ENCODE measurements around the gene RSAD1. TPM values are rescaled to one million over a fixed set of nuclear protein-coding genes. Genes with fewer than 3 reads are reported as not detected.

The RSAD1 gene
- polyA plus RNA-seq, 3 donors from 2014 or later = 50.5 to 54.2 (median 54.1) TPM

GRCh38 chr17:50514936-50515702, 36.5 kb downstream of the RSAD1 start:
- no peak for DNase-seq
- Mint-ChIP-seq H3K4me1 (no peaks in the 10 kb centered on the region), H3K9me3 (no peaks in the 10 kb centered on the region), H3K27me3 (ENCODE audit: low read depth in 3 of 3) (peaks cover 2 to 3% (median 3%) of the 10 kb centered on the region in 3 donors), H3K4me3 (no peak overlapping the region), H3K27ac (no peak overlapping the region), H3K36me3 (no peaks in the 10 kb centered on the region)

- Mint-ChIP-seq H3K4me3 (no peak overlapping the region), H3K9me3 (no peaks in the 10 kb centered on the region), H3K27me3 (ENCODE audit: low read depth in 3 of 3) (peaks cover 2 to 3% (median 3%) of the 10 kb centered on the region in 3 donors), H3K36me3 (no peaks in the 10 kb centered on the region), H3K27ac (no peak overlapping the region), H3K4me1 (no peaks in the 10 kb centered on the region)
- no peak for DNase-seq
Measured at GRCh38 chr17:50517011-50517410, 38.4 kb downstream of the RSAD1 start.

GRCh38 chr17:50517504-50518383, 39.1 kb downstream of the RSAD1 start:
- peaks cover 2 to 3% (median 3%) of the 10 kb centered on the region in 3 donors for H3K27me3 Mint-ChIP-seq (ENCODE audit: low read depth in 3 of 3)
- H3K4me3 Mint-ChIP-seq = no peak overlapping the region
- no peaks in the 10 kb centered on the region for H3K36me3 Mint-ChIP-seq
- DNase-seq = no peak
- no peaks in the 10 kb centered on the region for H3K9me3 Mint-ChIP-seq
- H3K4me1 Mint-ChIP-seq = no peaks in the 10 kb centered on the region
- H3K27ac Mint-ChIP-seq = no peak overlapping the region

- H3K27ac Mint-ChIP-seq = no peak overlapping the region
- H3K9me3 Mint-ChIP-seq = no peaks in the 10 kb centered on the region
- H3K36me3 Mint-ChIP-seq = no peaks in the 10 kb centered on the region
Measured at GRCh38 chr17:50518384-50519023, 39.8 kb downstream of the RSAD1 start.

GRCh38 chr17:50519141-50519834, 40.6 kb downstream of the RSAD1 start:
- Mint-ChIP-seq H3K27ac (no peak overlapping the region), H3K4me1 (no peaks in the 10 kb centered on the region), H3K4me3 (no peak overlapping the region), H3K9me3 (no peaks in the 10 kb centered on the region), H3K27me3 (ENCODE audit: low read depth in 3 of 3) (peaks cover 2 to 3% (median 3%) of the 10 kb centered on the region in 3 donors), H3K36me3 (no peaks in the 10 kb centered on the region)
- no peak for DNase-seq

More at GRCh38 chr17:50518384-50519023, 39.8 kb downstream of the RSAD1 start:
- H3K4me3 Mint-ChIP-seq = no peak overlapping the region
- peaks cover 2 to 3% (median 3%) of the 10 kb centered on the region in 3 donors for H3K27me3 Mint-ChIP-seq (ENCODE audit: low read depth in 3 of 3)
- H3K4me1 Mint-ChIP-seq = no peaks in the 10 kb centered on the region
- DNase-seq = no peak

- no peaks in the 10 kb centered on the region for H3K36me3 Mint-ChIP-seq
- H3K27me3 Mint-ChIP-seq (ENCODE audit: low read depth in 3 of 3) = peaks cover 0 to 3% (median 2%) of the 10 kb centered on the region in 3 donors
- no peaks in the 10 kb centered on the region for H3K4me1 Mint-ChIP-seq
- H3K4me3 Mint-ChIP-seq = no peak overlapping the region
- DNase-seq = no peak
- H3K9me3 Mint-ChIP-seq = no peaks in the 10 kb centered on the region
- no peak overlapping the region for H3K27ac Mint-ChIP-seq
Measured at GRCh38 chr17:50520483-50520882, 41.8 kb downstream of the RSAD1 start.

- Mint-ChIP-seq H3K4me3 (no peak overlapping the region), H3K36me3 (no peaks in the 10 kb centered on the region), H3K9me3 (no peaks in the 10 kb centered on the region), H3K27ac (no peak overlapping the region), H3K27me3 (ENCODE audit: low read depth in 3 of 3) (peaks cover 0 to 4% (median 2%) of the 10 kb centered on the region in 3 donors), H3K4me1 (no peaks in the 10 kb centered on the region)
- no peak for DNase-seq
Measured at GRCh38 chr17:50521514-50521913, 42.9 kb downstream of the RSAD1 start.

- H3K27ac Mint-ChIP-seq = no peak overlapping the region
- DNase-seq = no peak
- no peak overlapping the region for H3K4me3 Mint-ChIP-seq
- no peaks in the 10 kb centered on the region for H3K4me1 Mint-ChIP-seq
- peaks cover 0 to 4% (median 2%) of the 10 kb centered on the region in 3 donors for H3K27me3 Mint-ChIP-seq (ENCODE audit: low read depth in 3 of 3)
- H3K9me3 Mint-ChIP-seq = no peaks in the 10 kb centered on the region
- no peaks in the 10 kb centered on the region for H3K36me3 Mint-ChIP-seq
Measured at GRCh38 chr17:50522766-50523165, 44.1 kb downstream of the RSAD1 start.

GRCh38 chr17:50523208-50523607, 44.5 kb downstream of the RSAD1 start:
- no peak for DNase-seq
- Mint-ChIP-seq H3K9me3 (no peaks in the 10 kb centered on the region), H3K27me3 (ENCODE audit: low read depth in 3 of 3) (peaks cover 0 to 2% (median 2%) of the 10 kb centered on the region in 3 donors), H3K27ac (no peak overlapping the region), H3K36me3 (no peaks in the 10 kb centered on the region), H3K4me1 (no peaks in the 10 kb centered on the region), H3K4me3 (no peak overlapping the region)

GRCh38 chr17:50524838-50525237, 46.2 kb downstream of the RSAD1 start:
- Mint-ChIP-seq H3K27ac (no peak overlapping the region), H3K4me3 (no peak overlapping the region), H3K9me3 (no peaks in the 10 kb centered on the region), H3K36me3 (no peaks in the 10 kb centered on the region), H3K4me1 (no peaks in the 10 kb centered on the region), H3K27me3 (ENCODE audit: low read depth in 3 of 3) (peaks cover 0 to 3% (median 2%) of the 10 kb centered on the region in 3 donors)
- no peak for DNase-seq

GRCh38 chr17:50527155-50527762, 48.6 kb downstream of the RSAD1 start:
- DNase-seq = no peak
- Mint-ChIP-seq H3K4me1 (no peaks in the 10 kb centered on the region), H3K27me3 (ENCODE audit: low read depth in 3 of 3) (peaks cover 0 to 14% (median 7%) of the 10 kb centered on the region in 3 donors)

GRCh38 chr17:50527949-50528474, 49.4 kb downstream of the RSAD1 start:
- no peak for DNase-seq
- Mint-ChIP-seq H3K4me1 (no peaks in the 10 kb centered on the region), H3K27me3 (ENCODE audit: low read depth in 3 of 3) (peaks cover 0 to 14% (median 7%) of the 10 kb centered on the region in 3 donors), H3K9me3 (no peaks in the 10 kb centered on the region), H3K27ac (no peak overlapping the region), H3K4me3 (no peak overlapping the region), H3K36me3 (no peaks in the 10 kb centered on the region)

More at GRCh38 chr17:50527155-50527762, 48.6 kb downstream of the RSAD1 start:
- no peak overlapping the region for H3K27ac Mint-ChIP-seq
- no peak overlapping the region for H3K4me3 Mint-ChIP-seq
- no peaks in the 10 kb centered on the region for H3K36me3 Mint-ChIP-seq
- H3K9me3 Mint-ChIP-seq = no peaks in the 10 kb centered on the region

GRCh38 chr17:50529849-50530248, 51.2 kb downstream of the RSAD1 start:
- no peaks in the 10 kb centered on the region for H3K9me3 Mint-ChIP-seq
- H3K4me3 Mint-ChIP-seq = no peak overlapping the region
- H3K27me3 Mint-ChIP-seq (ENCODE audit: low read depth in 3 of 3) = peaks cover 6 to 18% (median 17%) of the 10 kb centered on the region in 3 donors

More at GRCh38 chr17:50529849-50530248, 51.2 kb downstream of the RSAD1 start:
- DNase-seq = no peak
- Mint-ChIP-seq H3K27ac (no peak overlapping the region), H3K4me1 (no peaks in the 10 kb centered on the region), H3K36me3 (no peaks in the 10 kb centered on the region)

Measured in immature natural killer cell (primary cell).